ENCODE data around the gene SPTBN1.
A peak's percentile ranks its signal among the peaks of the same experiment; 100 is the strongest.

SPTBN1 gene

GRCh38 chr2:54599914-54600313 lies 143.8 kb downstream of the SPTBN1 start:
- no peak overlapping the region for H3K4me3 ChIP-seq (ENCODE audit: low read length)
- peak; percentile 54 for DNase-seq (ENCODE audit: low read depth)
- TF ChIP-seq CTCF (conservative IDR thresholded peaks at IDR 0.05; ENCODE audit: low read length), result no peak

- TF ChIP-seq CTCF (conservative IDR thresholded peaks at IDR 0.05; ENCODE audit: low read length), result no peak
- H3K4me3 ChIP-seq (ENCODE audit: low read length), result no peak overlapping the region
- peak; percentile 50 for DNase-seq (ENCODE audit: low read depth)
These were observed 145.2 kb downstream of the SPTBN1 start for GRCh38 chr2:54601339-54601738.

GRCh38 chr2:54602736-54603322 lies 146.7 kb downstream of the SPTBN1 start:
- H3K4me3 ChIP-seq (ENCODE audit: low read length), result no peak overlapping the region
- TF ChIP-seq CTCF (conservative IDR thresholded peaks at IDR 0.05; ENCODE audit: low read length), result no peak
- no peak for DNase-seq (ENCODE audit: low read depth)

GRCh38 chr2:54603357-54603756 lies 147.2 kb downstream of the SPTBN1 start:
- peak; percentile 21 for DNase-seq (ENCODE audit: low read depth)
- no peak for TF ChIP-seq CTCF (conservative IDR thresholded peaks at IDR 0.05; ENCODE audit: low read length)
- H3K4me3 ChIP-seq (ENCODE audit: low read length), result no peak overlapping the region

- TF ChIP-seq CTCF (conservative IDR thresholded peaks at IDR 0.05; ENCODE audit: low read length), result no peak
- DNase-seq (ENCODE audit: low read depth), result no peak
- no peak overlapping the region for H3K4me3 ChIP-seq (ENCODE audit: low read length)
These were observed 147.7 kb downstream of the SPTBN1 start for GRCh38 chr2:54603796-54604195.

GRCh38 chr2:54604871-54605270 lies 148.7 kb downstream of the SPTBN1 start:
- H3K4me3 ChIP-seq (ENCODE audit: low read length), result no peak overlapping the region
- no peak for TF ChIP-seq CTCF (conservative IDR thresholded peaks at IDR 0.05; ENCODE audit: low read length)
- no peak for DNase-seq (ENCODE audit: low read depth)

GRCh38 chr2:54605836-54606235 lies 149.7 kb downstream of the SPTBN1 start:
- H3K4me3 ChIP-seq (ENCODE audit: low read length), result no peak overlapping the region
- TF ChIP-seq CTCF (conservative IDR thresholded peaks at IDR 0.05; ENCODE audit: low read length), result no peak
- DNase-seq (ENCODE audit: low read depth), result peak; percentile 53
